Gastroesophageal sphincter (tissue), 4 donors: ENCODE results near the gene CIITA. TPM values are rescaled to one million over a fixed set of nuclear protein-coding genes. Genes with fewer than 3 reads are reported as not detected.

Source experiments
- ATAC-seq: fragments of 150-250 bp; one replicate; pipeline ENCODE4 v1.9.1; 2016; ENCODE audit warnings: mild to moderate bottlenecking, moderate library complexity
- H3K27ac ChIP-seq, 4 donors: fragments of 200-600 bp; sonication (generic) in 3 of 4; 1 replicate in 3 of 4; 2 replicates in 1 of 4; pipeline ENCODE4 v1.5.1; 2016 to 2019
- H3K27me3 ChIP-seq: fragments of 200-600 bp; sonication (generic); one replicate; pipeline ENCODE4 v1.5.1; 2019
- H3K36me3 ChIP-seq, 2 donors: fragments of 200-600 bp; sonication (generic); one replicate each; pipeline ENCODE4 v1.5.1; 2019; ENCODE audit warnings: control low read depth in 1 of 2
- H3K4me1 ChIP-seq, 3 donors: fragments of 200-600 bp; sonication (generic); 1 replicate in 2 of 3; 2 replicates in 1 of 3; pipeline ENCODE4 v1.5.1; 2016 to 2019; ENCODE audit warnings: control low read depth in 2 of 3
- H3K4me3 ChIP-seq, 2 donors: fragments of 200-600 bp; sonication (generic); one replicate each; pipeline ENCODE4 v1.5.1; 2019; ENCODE audit warnings: mild to moderate bottlenecking in 1 of 2, moderate library complexity in 1 of 2
- H3K9me3 ChIP-seq, 3 donors: fragments of 200-600 bp; sonication (generic); one replicate each; pipeline ENCODE4 v1.5.1; 2017 to 2019; ENCODE audit warnings: control low read depth in 2 of 3
- CTCF ChIP-seq, 4 experiments: fragments of 200-600 bp in 2 of 4; fragments of 450-650 bp in 2 of 4; sonication (generic) in 1 of 4; IDR thresholded peaks; one replicate each; pipeline ENCODE4 v1.5.1; 2017 to 2019; ENCODE audit warnings: antibody characterized with exemption in 4 of 4, mild to moderate bottlenecking in 2 of 4, moderate library complexity in 2 of 4
- EP300 ChIP-seq: sonication (generic); formaldehyde crosslinking; IDR thresholded peaks from one replicate; pipeline ENCODE4 v1.6.1; 2017; ENCODE audit warnings: antibody characterized with exemption, mild to moderate bottlenecking
- POLR2A ChIP-seq, 2 donors: fragments of 450-650 bp; IDR thresholded peaks; one replicate each; pipeline ENCODE4 v1.6.1; 2017; ENCODE audit warnings: antibody characterized with exemption in 2 of 2, mild to moderate bottlenecking in 2 of 2, moderate library complexity in 1 of 2
- POLR2AphosphoS5 ChIP-seq: sonication (generic); formaldehyde crosslinking; IDR thresholded peaks from one replicate; pipeline ENCODE4 v1.6.1; 2017; ENCODE audit warnings: antibody characterized with exemption
- WGBS, 2 donors: methylation state at CpG; one replicate each; pipeline ENCODE4 v1.1.5; 2018; ENCODE audit warnings: low coverage in 1 of 2; 5-methylcytosine and 5-hydroxymethylcytosine counted together
- total RNA-seq, 4 donors: library from RNA; depleted of rRNA; stranded (reverse); fragments of >200 nt; gene quantifications; one replicate each; pipeline ENCODE4 v1.1.0, GENCODE V29; 2016

Gene CIITA
- total RNA-seq, 4 donors from 2014 or later = 4.3 to 26.5 (median 7.4) TPM

GRCh38 chr16:10935226-10935915 is 58.4 kb downstream of the CIITA start:
- Histone ChIP-seq H3K27me3 (no peaks in the 10 kb centered on the region), H3K9me3 (no peaks in the 10 kb centered on the region), H3K4me3 (no peak overlapping the region), H3K36me3 (peaks cover 0 to 38% of the 10 kb centered on the region in 2 donors), H3K27ac (peak overlapping the region in 1 of 4 donors; percentile 4), H3K4me1 (peaks cover 4 to 89% (median 55%) of the 10 kb centered on the region in 3 donors)
- TF ChIP-seq POLR2AphosphoS5 (no peak), CTCF (IDR thresholded peaks at IDR 0.05) (no peak), EP300 (no peak), POLR2A (IDR thresholded peaks at IDR 0.05) (no peak)
- WGBS, 2 donors = 27 to 39% methylated on average over 6 to 7 of the region's 7 CpGs
- ATAC-seq = no peak

GRCh38 chr16:10936272-10936984 is 59.4 kb downstream of the CIITA start:
- peaks cover 4 to 88% (median 60%) of the 10 kb centered on the region in 3 donors for H3K4me1 ChIP-seq
- WGBS, 2 donors = 62 to 86% methylated on average over 4 to 7 of the region's 8 CpGs
- peaks cover 0 to 27% of the 10 kb centered on the region in 2 donors for H3K36me3 ChIP-seq
- no peak for TF ChIP-seq POLR2A (IDR thresholded peaks at IDR 0.05)
- TF ChIP-seq CTCF (IDR thresholded peaks at IDR 0.05) = no peak
- no peak for TF ChIP-seq POLR2AphosphoS5
- no peak for TF ChIP-seq EP300
- ATAC-seq = no peak
- no peaks in the 10 kb centered on the region for H3K9me3 ChIP-seq
- H3K27me3 ChIP-seq = no peaks in the 10 kb centered on the region
- peak overlapping the region in 1 of 2 donors; percentile 38 for H3K4me3 ChIP-seq
- H3K27ac ChIP-seq = peak overlapping the region in 2 of 4 donors; percentile 67 to 87

- WGBS, 2 donors = 40% methylated on average over 1 of the region's 11 CpGs; no CpG with 5 or more reads in 1 of the 2 donors
- Histone ChIP-seq H3K27ac (peak overlapping the region in 3 of 4 donors; percentile 67 to 94 (median 87)), H3K4me1 (peaks cover 4 to 86% (median 60%) of the 10 kb centered on the region in 3 donors), H3K4me3 (peak overlapping the region; percentile 19 to 38), H3K9me3 (no peaks in the 10 kb centered on the region), H3K36me3 (peaks cover 0 to 19% of the 10 kb centered on the region in 2 donors), H3K27me3 (no peaks in the 10 kb centered on the region)
- TF ChIP-seq POLR2A (IDR thresholded peaks at IDR 0.05) (no peak), POLR2AphosphoS5 (no peak), CTCF (IDR thresholded peaks at IDR 0.05) (no peak), EP300 (no peak)
- ATAC-seq = no peak
Observed at GRCh38 chr16:10937068-10937859, 60.3 kb downstream of the CIITA start.

- Histone ChIP-seq H3K36me3 (peaks cover 0 to 11% of the 10 kb centered on the region in 2 donors), H3K27ac (peak overlapping the region in 3 of 4 donors; percentile 85 to 94 (median 87)), H3K4me1 (peaks cover 8 to 88% (median 68%) of the 10 kb centered on the region in 3 donors), H3K27me3 (no peaks in the 10 kb centered on the region), H3K9me3 (no peaks in the 10 kb centered on the region), H3K4me3 (peak overlapping the region in 1 of 2 donors; percentile 38)
- no peak for ATAC-seq
- WGBS, 2 donors = 24 to 80% methylated on average over 1 to 4 of the region's 7 CpGs
- TF ChIP-seq POLR2A (IDR thresholded peaks at IDR 0.05) (no peak), POLR2AphosphoS5 (no peak), EP300 (no peak), CTCF (IDR thresholded peaks at IDR 0.05) (no peak)
Observed at GRCh38 chr16:10938321-10938720, 61.3 kb downstream of the CIITA start.
